AG04450 (cell line): ENCODE results near the gene KDELR3. TPM values are rescaled to one million over a fixed set of nuclear protein-coding genes. Genes with fewer than 3 reads are reported as not detected.

Experiments
- CTCF ChIA-PET: fragments of 300-600, 350-600 bp; formaldehyde crosslinking; extraction: SDS; loops from one replicate; lab custom pipeline; 2022; ENCODE audit warnings: antibody characterized with exemption, inconsistent platforms; lab: Charles Lee
- POLR2A ChIA-PET: fragments of 350-600 bp; formaldehyde crosslinking; extraction: SDS; loops from one replicate; lab custom pipeline; 2021; ENCODE audit warnings: antibody characterized with exemption, inconsistent platforms; lab: Yijun Ruan, JAX
- DNase-seq: peaks from one replicate; pipeline ENCODE4 v3.0.0-alpha.2; 2011; ENCODE audit warnings: low read depth, low spot score
- H3K27ac ChIP-seq: one replicate; pipeline ENCODE4 v1.5.1; 2012; ENCODE audit warnings: low read depth, low read length, control low read depth
- H3K27me3 ChIP-seq: one replicate; pipeline ENCODE4 v1.6.0; 2012; ENCODE audit warnings: low read length; ENCODE audit not compliant: control insufficient read depth, insufficient read depth
- H3K4me3 ChIP-seq: 2 replicates; pipeline ENCODE4 v1.5.1; 2011; ENCODE audit warnings: mild to moderate bottlenecking, low read depth, low read length, control low read depth
- H3K9me3 ChIP-seq: 2 replicates; pipeline ENCODE4 v1.5.1; 2012; ENCODE audit warnings: low read length; ENCODE audit not compliant: control insufficient read depth, insufficient read depth
- CTCF ChIP-seq: IDR thresholded peaks from 2 replicates; pipeline ENCODE4 v1.5.1; 2011; ENCODE audit warnings: low read depth, low read length, control low read depth, inconsistent platforms
- polyA plus RNA-seq: library from polyadenylated mRNA; depleted of rRNA; stranded (reverse); fragments of >200 nt; gene quantifications from 2 replicates; pipeline ENCODE4 v1.2.3, GENCODE V29; 2011

KDELR3 gene
- polyA plus RNA-seq, 1 experiment = 278 TPM

GRCh38 chr22:38464992-38465672 lies 2.8 kb upstream of the KDELR3 start:
- POLR2A ChIA-PET = no interaction called here

GRCh38 chr22:38465673-38466490 lies 2.0 kb upstream of the KDELR3 start:
- Histone ChIP-seq H3K27ac (no peak overlapping the region), H3K27me3 (peaks cover 18% of the 10 kb centered on the region), H3K9me3 (no peaks in the 10 kb centered on the region; the same call in 1 of the 2 replicates), H3K4me3 (no peak overlapping the region)
- DNase-seq = no peak
- no peak for TF ChIP-seq CTCF
- CTCF ChIA-PET = no interaction called here
- POLR2A ChIA-PET = no interaction called here

More at GRCh38 chr22:38464992-38465672, 2.8 kb upstream of the KDELR3 start:
- TF ChIP-seq CTCF = no peak
- H3K27ac ChIP-seq = no peak overlapping the region
- CTCF ChIA-PET = interaction anchor here (0.7 kb wide), 1 partner anchor 52 kb away, joined by 3 read pairs; no protein-coding TSS in a partner anchor
- H3K9me3 ChIP-seq = no peaks in the 10 kb centered on the region; the same call in 1 of the 2 replicates
- no peak overlapping the region for H3K4me3 ChIP-seq
- no peak for DNase-seq
- peaks cover 25% of the 10 kb centered on the region for H3K27me3 ChIP-seq

- H3K27me3 ChIP-seq = peaks cover 8% of the 10 kb centered on the region
- H3K27ac ChIP-seq = peak overlapping the region; percentile 21
- POLR2A ChIA-PET = interaction anchor here (0.6 to 1.4 kb wide), 4 partner anchors 9 to 108 kb away, joined by 3 to 6 read pairs (median 4); no protein-coding TSS in a partner anchor
- H3K4me3 ChIP-seq = peak overlapping the region; percentile 99
- DNase-seq = no peak
- no peaks in the 10 kb centered on the region; the same call in 1 of the 2 replicates for H3K9me3 ChIP-seq
- CTCF ChIA-PET = no interaction called here
- TF ChIP-seq CTCF = no peak
Measured at GRCh38 chr22:38467438-38467903, 425 bp upstream of the KDELR3 start.

GRCh38 chr22:38468443-38469305 lies 778 bp downstream of the KDELR3 start:
- no peak for DNase-seq
- H3K9me3 ChIP-seq = no peaks in the 10 kb centered on the region; the same call in 1 of the 2 replicates
- ChIA-PET CTCF (no interaction called here), POLR2A (interaction anchor here (1.3 to 1.4 kb wide), 2 partner anchors 10 to 13 kb away, joined by 4 to 5 read pairs; no protein-coding TSS in a partner anchor)
- peaks cover 2% of the 10 kb centered on the region for H3K27me3 ChIP-seq
- H3K27ac ChIP-seq = peak overlapping the region; percentile 80
- peak; percentile 32 for TF ChIP-seq CTCF
- peak overlapping the region; percentile 99 for H3K4me3 ChIP-seq
